ENCODE measurements around the gene LDLRAD3.

Gene LDLRAD3

DNA sequence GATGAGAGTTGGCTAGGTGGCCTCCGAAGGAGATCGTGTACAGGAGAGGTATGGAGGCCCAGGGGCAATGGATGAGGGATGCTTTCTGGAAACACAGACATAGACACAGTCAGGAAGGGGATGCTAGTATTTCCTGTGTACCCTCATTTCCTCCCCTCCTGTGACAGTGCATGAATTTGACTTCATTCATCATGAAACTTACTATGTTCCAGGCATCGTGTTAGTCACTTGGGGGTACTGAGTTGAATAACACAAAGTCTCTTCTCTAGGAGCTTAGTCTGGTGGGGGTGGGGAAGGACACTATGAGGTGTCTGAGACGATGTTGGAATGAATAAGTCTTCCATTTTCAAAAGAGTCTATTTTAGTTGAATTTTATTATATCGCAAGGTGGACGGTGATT, 32.6 kb downstream of the LDLRAD3 start:
- Histone ChIP-seq H3K9me3 (ENCODE audit: control insufficient read depth, insufficient read depth, low read length) (peaks cover 6% of the 10 kb centered on the region), H3K9ac (ENCODE audit: low read depth, low read length) (no peak overlapping the region), H3K27me3 (ENCODE audit: control insufficient read depth, insufficient read depth, low read length) (no peaks in the 10 kb centered on the region), H3K27ac (ENCODE audit: low read depth, low read length) (no peak overlapping the region), H3K4me3 (ENCODE audit: low read depth, low read length) (no peak overlapping the region), H3K36me3 (ENCODE audit: control insufficient read depth, insufficient read depth, low read length) (0 out of 2 replicates have a peak, but pooled peaks cover 4% of the 10 kb centered on the region), H3K4me1 (ENCODE audit: control insufficient read depth, insufficient read depth, low read length) (peaks cover 40% of the 10 kb centered on the region)

DNA sequence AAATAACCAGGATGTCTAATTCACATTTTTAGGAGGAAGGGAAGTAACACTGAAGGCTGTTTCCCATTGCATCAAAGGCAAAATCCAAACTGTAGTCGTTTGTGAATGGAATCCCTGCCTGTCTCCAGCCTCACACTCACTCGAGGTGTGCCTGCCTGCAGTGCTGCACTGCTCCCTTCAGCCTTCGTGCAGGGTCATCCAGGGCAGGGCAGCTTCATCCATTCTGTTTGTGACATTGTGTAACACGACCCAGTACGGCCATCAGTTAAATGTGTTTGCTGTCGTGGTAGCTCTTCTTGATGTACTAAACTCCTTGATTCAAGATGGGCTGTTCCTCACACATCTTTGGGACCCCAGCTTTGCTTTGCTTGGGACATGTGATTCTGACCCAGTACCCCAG, 34.3 kb downstream of the LDLRAD3 start:
- Histone ChIP-seq H3K9ac (ENCODE audit: low read depth, low read length) (0 out of 2 replicates have a peak overlapping the region, but pooled peaks have one; percentile 4), H3K9me3 (ENCODE audit: control insufficient read depth, insufficient read depth, low read length) (peaks cover 6% of the 10 kb centered on the region), H3K27me3 (ENCODE audit: control insufficient read depth, insufficient read depth, low read length) (no peaks in the 10 kb centered on the region), H3K36me3 (ENCODE audit: control insufficient read depth, insufficient read depth, low read length) (0 out of 2 replicates have a peak, but pooled peaks cover 4% of the 10 kb centered on the region), H3K27ac (ENCODE audit: low read depth, low read length) (peak overlapping the region; percentile 17), H3K4me1 (ENCODE audit: control insufficient read depth, insufficient read depth, low read length) (peaks cover 46% of the 10 kb centered on the region), H3K4me3 (ENCODE audit: low read depth, low read length) (no peak overlapping the region)

DNA sequence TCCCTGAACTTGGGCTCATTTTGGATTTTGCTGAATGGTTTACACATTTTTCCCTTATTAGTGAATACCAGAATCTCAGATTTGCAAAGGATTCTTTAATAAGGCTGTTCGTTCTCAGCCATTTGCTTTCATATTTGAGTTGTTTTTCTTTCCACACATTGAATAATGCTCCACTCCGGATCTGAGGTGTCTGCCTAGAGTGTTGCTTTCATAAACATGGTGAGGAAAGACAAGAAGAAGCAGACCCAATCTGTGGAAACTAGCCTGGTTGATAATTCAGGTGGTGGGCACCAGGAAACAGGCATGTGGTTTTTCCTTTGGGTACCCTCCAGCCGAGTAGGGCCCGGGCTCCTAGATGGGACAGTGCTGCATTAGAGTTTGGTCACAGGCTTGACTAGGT, 35.0 kb downstream of the LDLRAD3 start:
- H3K36me3 ChIP-seq (ENCODE audit: control insufficient read depth, insufficient read depth, low read length): 0 out of 2 replicates have a peak, but pooled peaks cover 4% of the 10 kb centered on the region
- no peaks in the 10 kb centered on the region for H3K27me3 ChIP-seq (ENCODE audit: control insufficient read depth, insufficient read depth, low read length)
- H3K9ac ChIP-seq (ENCODE audit: low read depth, low read length): no peak overlapping the region
- H3K4me1 ChIP-seq (ENCODE audit: control insufficient read depth, insufficient read depth, low read length): peaks cover 46% of the 10 kb centered on the region
- peaks cover 2% of the 10 kb centered on the region for H3K9me3 ChIP-seq (ENCODE audit: control insufficient read depth, insufficient read depth, low read length)
- no peak overlapping the region for H3K27ac ChIP-seq (ENCODE audit: low read depth, low read length)
- no peak overlapping the region for H3K4me3 ChIP-seq (ENCODE audit: low read depth, low read length)

- no peak overlapping the region for H3K9ac ChIP-seq (ENCODE audit: low read depth, low read length)
- H3K36me3 ChIP-seq (ENCODE audit: control insufficient read depth, insufficient read depth, low read length): no peaks in the 10 kb centered on the region
- peaks cover 4% of the 10 kb centered on the region; the same call in 1 of the 2 replicates for H3K9me3 ChIP-seq (ENCODE audit: control insufficient read depth, insufficient read depth, low read length)
- no peaks in the 10 kb centered on the region for H3K27me3 ChIP-seq (ENCODE audit: control insufficient read depth, insufficient read depth, low read length)
- no peak overlapping the region for H3K27ac ChIP-seq (ENCODE audit: low read depth, low read length)
- peaks cover 46% of the 10 kb centered on the region for H3K4me1 ChIP-seq (ENCODE audit: control insufficient read depth, insufficient read depth, low read length)
- H3K4me3 ChIP-seq (ENCODE audit: low read depth, low read length): no peak overlapping the region
Measured at GRCh38 chr11:35980686-35981390, 37.0 kb downstream of the LDLRAD3 start.

DNA sequence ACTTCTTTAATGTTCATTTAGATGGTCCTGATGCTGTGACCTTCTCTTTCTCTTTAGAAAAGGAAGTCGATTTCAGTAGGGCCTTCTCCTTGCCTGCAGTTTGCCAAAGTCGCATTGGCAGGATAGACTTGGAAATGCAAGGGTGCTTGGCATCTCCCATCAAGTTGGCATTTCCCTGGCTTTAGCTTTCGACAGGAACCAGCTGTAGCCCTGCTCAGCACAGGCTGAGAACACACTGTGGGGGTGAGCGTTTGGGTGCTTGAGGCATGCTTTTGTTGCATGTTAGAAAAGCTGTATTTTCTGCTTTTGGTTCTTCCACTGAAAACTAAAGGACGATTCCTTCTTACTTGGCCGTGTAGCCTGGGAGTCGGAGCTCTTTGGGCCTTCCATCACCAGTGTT, 37.7 kb downstream of the LDLRAD3 start:
- H3K27me3 ChIP-seq (ENCODE audit: control insufficient read depth, insufficient read depth, low read length): no peaks in the 10 kb centered on the region
- H3K27ac ChIP-seq (ENCODE audit: low read depth, low read length): peak overlapping the region; percentile 18
- H3K36me3 ChIP-seq (ENCODE audit: control insufficient read depth, insufficient read depth, low read length): no peaks in the 10 kb centered on the region
- H3K4me3 ChIP-seq (ENCODE audit: low read depth, low read length): no peak overlapping the region
- no peak overlapping the region; the same call in 1 of the 2 replicates for H3K9ac ChIP-seq (ENCODE audit: low read depth, low read length)
- H3K9me3 ChIP-seq (ENCODE audit: control insufficient read depth, insufficient read depth, low read length): peaks cover 4% of the 10 kb centered on the region; the same call in 1 of the 2 replicates
- peaks cover 52% of the 10 kb centered on the region for H3K4me1 ChIP-seq (ENCODE audit: control insufficient read depth, insufficient read depth, low read length)

GRCh38 chr11:35982061-35982460, 38.2 kb downstream of the LDLRAD3 start:
- Histone ChIP-seq H3K27me3 (ENCODE audit: control insufficient read depth, insufficient read depth, low read length) (no peaks in the 10 kb centered on the region), H3K9me3 (ENCODE audit: control insufficient read depth, insufficient read depth, low read length) (peaks cover 4% of the 10 kb centered on the region; the same call in 1 of the 2 replicates), H3K36me3 (ENCODE audit: control insufficient read depth, insufficient read depth, low read length) (no peaks in the 10 kb centered on the region), H3K4me1 (ENCODE audit: control insufficient read depth, insufficient read depth, low read length) (peaks cover 56% of the 10 kb centered on the region), H3K27ac (ENCODE audit: low read depth, low read length) (no peak overlapping the region), H3K4me3 (ENCODE audit: low read depth, low read length) (no peak overlapping the region), H3K9ac (ENCODE audit: low read depth, low read length) (no peak overlapping the region)

GRCh38 chr11:35983981-35984380, 40.1 kb downstream of the LDLRAD3 start:
- Histone ChIP-seq H3K9ac (ENCODE audit: low read depth, low read length) (no peak overlapping the region), H3K4me1 (ENCODE audit: control insufficient read depth, insufficient read depth, low read length) (peaks cover 41% of the 10 kb centered on the region), H3K4me3 (ENCODE audit: low read depth, low read length) (no peak overlapping the region), H3K9me3 (ENCODE audit: control insufficient read depth, insufficient read depth, low read length) (peaks cover 4% of the 10 kb centered on the region; the same call in 1 of the 2 replicates), H3K27me3 (ENCODE audit: control insufficient read depth, insufficient read depth, low read length) (no peaks in the 10 kb centered on the region), H3K27ac (ENCODE audit: low read depth, low read length) (no peak overlapping the region), H3K36me3 (ENCODE audit: control insufficient read depth, insufficient read depth, low read length) (no peaks in the 10 kb centered on the region)

- Histone ChIP-seq H3K4me1 (ENCODE audit: control insufficient read depth, insufficient read depth, low read length) (peaks cover 18% of the 10 kb centered on the region), H3K9ac (ENCODE audit: low read depth, low read length) (no peak overlapping the region), H3K9me3 (ENCODE audit: control insufficient read depth, insufficient read depth, low read length) (peaks cover 4% of the 10 kb centered on the region; the same call in 1 of the 2 replicates)
Measured at GRCh38 chr11:35986947-35987346, 43.1 kb downstream of the LDLRAD3 start.

GRCh38 chr11:35990170-35990569, 46.3 kb downstream of the LDLRAD3 start:
- H3K4me3 ChIP-seq (ENCODE audit: low read depth, low read length): no peak overlapping the region
- H3K4me1 ChIP-seq (ENCODE audit: control insufficient read depth, insufficient read depth, low read length): peaks cover 20% of the 10 kb centered on the region
- H3K9ac ChIP-seq (ENCODE audit: low read depth, low read length): no peak overlapping the region
- H3K36me3 ChIP-seq (ENCODE audit: control insufficient read depth, insufficient read depth, low read length): no peaks in the 10 kb centered on the region
- peaks cover 3% of the 10 kb centered on the region; the same call in 1 of the 2 replicates for H3K9me3 ChIP-seq (ENCODE audit: control insufficient read depth, insufficient read depth, low read length)
- H3K27ac ChIP-seq (ENCODE audit: low read depth, low read length): no peak overlapping the region
- no peaks in the 10 kb centered on the region for H3K27me3 ChIP-seq (ENCODE audit: control insufficient read depth, insufficient read depth, low read length)

More at GRCh38 chr11:35986947-35987346, 43.1 kb downstream of the LDLRAD3 start:
- Histone ChIP-seq H3K27me3 (ENCODE audit: control insufficient read depth, insufficient read depth, low read length) (no peaks in the 10 kb centered on the region), H3K27ac (ENCODE audit: low read depth, low read length) (no peak overlapping the region), H3K4me3 (ENCODE audit: low read depth, low read length) (no peak overlapping the region), H3K36me3 (ENCODE audit: control insufficient read depth, insufficient read depth, low read length) (no peaks in the 10 kb centered on the region)

DNA sequence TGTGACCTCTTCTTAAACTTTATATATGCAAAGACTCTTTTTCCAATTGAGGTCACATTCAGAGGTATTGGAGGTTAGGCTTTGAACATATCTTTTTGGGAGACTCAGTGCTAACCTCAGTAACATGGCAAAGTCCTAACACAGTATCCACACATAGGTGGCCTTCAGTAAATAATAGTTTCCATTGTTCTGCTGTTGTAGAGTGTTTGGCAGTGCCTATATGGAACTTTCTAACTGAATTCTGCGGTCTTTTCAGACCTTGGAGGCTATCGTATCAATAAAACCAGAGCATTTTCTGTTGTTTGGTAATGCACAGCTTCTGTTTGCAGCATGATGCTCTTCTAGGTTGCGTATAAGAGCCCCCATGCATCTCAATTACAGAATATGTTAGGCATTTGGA, 47.0 kb downstream of the LDLRAD3 start:
- H3K36me3 ChIP-seq (ENCODE audit: control insufficient read depth, insufficient read depth, low read length): no peaks in the 10 kb centered on the region
- H3K9ac ChIP-seq (ENCODE audit: low read depth, low read length): no peak overlapping the region
- peaks cover 20% of the 10 kb centered on the region for H3K4me1 ChIP-seq (ENCODE audit: control insufficient read depth, insufficient read depth, low read length)
- no peak overlapping the region for H3K27ac ChIP-seq (ENCODE audit: low read depth, low read length)
- H3K4me3 ChIP-seq (ENCODE audit: low read depth, low read length): no peak overlapping the region
- no peaks in the 10 kb centered on the region for H3K9me3 ChIP-seq (ENCODE audit: control insufficient read depth, insufficient read depth, low read length)
- no peaks in the 10 kb centered on the region for H3K27me3 ChIP-seq (ENCODE audit: control insufficient read depth, insufficient read depth, low read length)

DNA sequence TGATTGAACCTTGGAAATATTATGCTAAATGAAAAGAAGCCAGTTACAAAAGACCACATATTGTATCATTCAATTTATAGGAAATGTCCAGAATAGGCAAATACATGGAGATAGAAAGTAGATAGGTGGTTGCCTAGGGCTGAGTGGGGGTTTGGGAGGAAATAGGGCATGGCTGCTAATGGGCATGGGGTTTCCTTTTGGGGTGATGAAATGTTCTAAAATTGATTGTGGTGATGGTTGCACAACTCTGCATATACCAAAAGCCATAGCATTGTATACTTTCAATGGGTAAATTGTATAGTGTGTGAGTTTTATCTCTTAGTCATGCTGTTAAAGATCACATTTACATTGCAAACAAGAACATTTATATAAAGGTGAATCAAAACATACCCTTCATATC, 48.7 kb downstream of the LDLRAD3 start:
- no peak overlapping the region for H3K9ac ChIP-seq (ENCODE audit: low read depth, low read length)
- H3K9me3 ChIP-seq (ENCODE audit: control insufficient read depth, insufficient read depth, low read length): no peaks in the 10 kb centered on the region
- H3K27ac ChIP-seq (ENCODE audit: low read depth, low read length): no peak overlapping the region
- H3K36me3 ChIP-seq (ENCODE audit: control insufficient read depth, insufficient read depth, low read length): no peaks in the 10 kb centered on the region
- H3K4me1 ChIP-seq (ENCODE audit: control insufficient read depth, insufficient read depth, low read length): peaks cover 9% of the 10 kb centered on the region; the same call in 1 of the 2 replicates
- H3K4me3 ChIP-seq (ENCODE audit: low read depth, low read length): no peak overlapping the region
- H3K27me3 ChIP-seq (ENCODE audit: control insufficient read depth, insufficient read depth, low read length): no peaks in the 10 kb centered on the region
